Rectal smooth muscle tissue (tissue), 1 donor: Measurements from ENCODE around the gene TRIM14.
"Not testable (repeated sequence)": the region's sequence is repeated elsewhere in the genome, so short reads cannot be mapped to it uniquely, and the experiment has no call there.

Source experiments
- H3K27ac ChIP-seq: one replicate; pipeline ENCODE4 v1.7.0; 2013; ENCODE audit warnings: low read depth, low read length, inconsistent platforms
- H3K27me3 ChIP-seq: one replicate; pipeline ENCODE4 v1.7.0; 2013; ENCODE audit warnings: low read length; ENCODE audit not compliant: control insufficient read depth, insufficient read depth
- H3K36me3 ChIP-seq: one replicate; pipeline ENCODE4 v1.7.0; 2013; ENCODE audit warnings: low read length; ENCODE audit not compliant: control insufficient read depth, insufficient read depth
- H3K4me1 ChIP-seq: one replicate; pipeline ENCODE4 v1.7.0; 2013; ENCODE audit warnings: low read length; ENCODE audit not compliant: control insufficient read depth, insufficient read depth
- H3K4me3 ChIP-seq: one replicate; pipeline ENCODE4 v1.7.0; 2013; ENCODE audit warnings: low read length
- H3K9ac ChIP-seq: one replicate; pipeline ENCODE4 v1.7.0; 2013; ENCODE audit warnings: low read length

The TRIM14 gene

GRCh38 chr9:98120476-98120875 is 1.5 kb upstream of the TRIM14 start:
- H3K36me3 ChIP-seq: no peaks in the 10 kb centered on the region
- no peak overlapping the region for H3K9ac ChIP-seq
- H3K27me3 ChIP-seq: no peaks in the 10 kb centered on the region
- no peaks in the 10 kb centered on the region for H3K4me1 ChIP-seq
- no peak overlapping the region for H3K4me3 ChIP-seq
- no peak overlapping the region for H3K27ac ChIP-seq

DNA sequence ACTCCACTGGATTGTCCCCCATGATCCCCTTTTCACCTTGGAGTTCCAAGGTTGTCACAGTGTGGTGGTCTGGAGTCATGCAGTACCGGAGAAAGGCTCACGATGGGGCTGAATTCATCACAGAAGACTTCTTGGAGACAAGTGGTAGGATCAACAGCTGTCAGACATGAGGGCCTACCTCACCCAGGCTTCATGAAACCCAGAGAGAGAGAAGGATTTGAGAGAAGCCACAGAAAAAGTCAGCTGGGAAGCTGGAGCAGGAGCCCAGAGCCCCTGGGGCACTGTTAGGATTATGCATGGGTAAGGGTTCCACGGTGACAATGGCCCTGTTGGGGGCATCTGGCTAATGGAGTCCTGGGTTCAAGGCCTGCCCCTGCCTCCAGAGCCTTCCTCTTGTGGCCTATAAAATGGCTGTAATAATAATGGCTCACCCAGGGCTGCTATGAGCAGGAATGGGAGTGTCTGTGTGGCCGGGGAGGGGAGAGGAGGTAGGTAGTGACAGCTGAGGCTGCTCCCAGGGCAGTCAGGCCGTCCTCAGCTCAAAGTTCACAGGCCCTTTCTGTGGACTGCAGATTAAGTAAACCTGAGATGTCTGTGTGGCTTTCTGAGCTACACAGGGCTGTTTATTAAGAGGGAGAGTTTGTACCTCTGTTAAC is 910 bp downstream of the TRIM14 start:
- H3K27ac ChIP-seq: peak overlapping the region; percentile 52

DNA sequence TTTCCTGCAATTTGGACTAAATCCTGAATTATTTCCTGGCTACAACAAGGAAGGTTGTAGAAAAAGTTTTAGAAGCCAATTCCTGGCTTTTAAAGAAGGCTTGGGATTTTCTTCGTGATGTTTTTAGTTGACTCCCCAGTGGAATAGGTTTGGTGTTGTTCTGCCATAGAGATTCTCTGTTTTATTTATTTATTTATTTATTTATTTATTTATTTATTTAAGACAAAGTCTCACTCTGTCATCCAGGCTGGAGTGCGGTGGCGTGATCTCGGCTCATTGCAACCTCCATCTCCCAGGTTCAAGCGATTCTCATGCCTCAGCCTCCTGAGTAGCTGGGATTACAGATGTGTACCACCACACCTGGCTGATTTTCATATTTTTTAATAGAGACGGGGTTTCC is 1.9 kb downstream of the TRIM14 start:
- H3K4me3 ChIP-seq, H3K27ac ChIP-seq, H3K27me3 ChIP-seq, H3K4me1 ChIP-seq, H3K36me3 ChIP-seq, H3K9ac ChIP-seq: not testable (repeated sequence)

More for the DNA sequence above, 910 bp downstream of the TRIM14 start:
- Histone ChIP-seq H3K4me3 (peak overlapping the region; percentile 91), H3K9ac (peak overlapping the region; percentile 92), H3K36me3 (no peaks in the 10 kb centered on the region), H3K4me1 (no peaks in the 10 kb centered on the region), H3K27me3 (no peaks in the 10 kb centered on the region)

DNA sequence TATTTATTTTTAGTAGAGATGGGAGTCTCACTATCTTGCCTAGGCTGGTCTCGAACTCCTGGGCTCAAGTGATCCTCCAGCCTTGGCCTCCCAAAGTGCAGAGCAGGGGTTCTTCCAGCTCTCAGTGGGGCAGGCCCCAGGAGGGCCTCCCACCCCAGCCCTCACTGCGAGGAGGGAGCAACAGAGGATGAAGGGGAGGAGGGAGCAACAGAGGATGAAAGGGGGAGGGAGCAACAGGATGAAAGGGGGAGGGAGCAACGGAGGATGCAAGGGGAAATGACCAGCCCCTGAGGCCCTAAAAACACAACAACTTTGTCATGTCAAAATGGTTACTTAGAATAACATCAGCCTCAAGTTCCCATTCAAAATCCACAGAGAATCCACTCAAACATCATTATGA is 10.0 kb downstream of the TRIM14 start:
- Histone ChIP-seq H3K27me3 (no peaks in the 10 kb centered on the region), H3K4me1 (no peaks in the 10 kb centered on the region), H3K9ac (no peak overlapping the region), H3K36me3 (peaks cover 5% of the 10 kb centered on the region), H3K4me3 (no peak overlapping the region), H3K27ac (no peak overlapping the region)

DNA sequence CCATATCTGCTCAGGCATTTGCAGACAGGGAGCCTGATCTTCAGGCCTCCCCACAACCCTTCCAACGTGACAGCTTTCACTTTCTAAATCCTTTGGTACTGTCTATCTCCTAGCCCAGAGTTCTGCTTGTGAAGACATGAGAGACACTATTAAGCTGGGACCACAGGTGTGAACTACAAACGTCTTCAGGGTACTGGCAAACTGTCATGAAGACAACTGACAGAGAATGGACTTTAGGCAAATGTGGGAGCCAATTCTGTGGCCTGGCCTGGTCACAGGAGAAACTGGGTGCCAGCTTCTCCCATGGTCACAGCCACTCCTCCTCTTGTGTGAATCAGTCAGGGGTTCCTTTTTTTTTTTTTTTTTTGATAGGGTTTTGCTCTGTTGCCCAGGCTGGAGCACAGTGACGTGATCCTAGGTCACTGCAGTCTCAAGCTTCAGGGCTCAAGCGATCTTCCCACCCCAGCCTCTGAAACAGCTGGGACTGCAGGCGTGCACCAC is 10.4 kb downstream of the TRIM14 start:
- Histone ChIP-seq H3K27ac (no peak overlapping the region), H3K36me3 (peaks cover 5% of the 10 kb centered on the region), H3K4me1 (no peaks in the 10 kb centered on the region), H3K4me3 (no peak overlapping the region), H3K27me3 (no peaks in the 10 kb centered on the region), H3K9ac (no peak overlapping the region)

DNA sequence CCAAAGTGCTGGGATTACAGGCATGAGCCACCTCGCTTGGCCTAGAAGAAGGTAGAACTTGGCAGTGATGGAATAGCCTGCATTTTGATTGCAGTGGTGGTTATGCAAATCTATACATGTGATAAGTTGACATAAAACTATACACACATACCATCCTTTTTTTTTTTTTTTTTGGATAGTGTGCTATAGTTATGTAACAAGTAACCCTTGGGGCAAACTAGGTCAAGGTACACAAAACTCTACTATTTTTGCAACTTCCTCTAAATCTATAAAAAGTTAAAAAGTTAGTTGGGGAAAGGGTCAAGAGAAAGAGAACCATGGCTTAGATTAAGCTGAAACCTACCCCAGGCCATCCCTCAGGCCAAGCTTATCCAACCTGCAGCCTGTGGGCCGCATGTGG is 11.1 kb downstream of the TRIM14 start:
- H3K27ac ChIP-seq: no peak overlapping the region
- no peak overlapping the region for H3K4me3 ChIP-seq
- no peak overlapping the region for H3K9ac ChIP-seq
- peaks cover 5% of the 10 kb centered on the region for H3K36me3 ChIP-seq
- no peaks in the 10 kb centered on the region for H3K4me1 ChIP-seq
- no peaks in the 10 kb centered on the region for H3K27me3 ChIP-seq

DNA sequence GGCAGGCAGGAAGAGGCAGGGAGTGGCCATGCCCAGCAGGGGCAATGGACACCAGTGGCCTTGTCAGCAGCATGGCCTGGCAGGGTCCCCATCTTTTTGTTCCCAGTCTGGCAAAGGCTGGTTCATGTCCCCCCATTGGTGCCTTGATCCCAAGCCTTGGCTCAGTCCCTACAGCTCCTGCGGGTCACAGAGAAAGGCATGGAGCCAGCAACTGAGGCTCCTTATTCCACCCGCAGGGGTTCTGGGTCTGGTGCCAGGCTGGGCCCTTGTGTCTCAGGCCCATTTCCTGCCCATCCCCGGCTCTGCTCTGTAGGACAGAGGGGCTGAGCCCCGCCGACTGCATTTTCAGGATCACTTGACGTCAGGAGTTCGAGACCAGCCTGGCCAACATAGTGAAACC is 14.0 kb downstream of the TRIM14 start:
- H3K4me1 ChIP-seq: no peaks in the 10 kb centered on the region
- H3K27ac ChIP-seq: no peak overlapping the region

DNA sequence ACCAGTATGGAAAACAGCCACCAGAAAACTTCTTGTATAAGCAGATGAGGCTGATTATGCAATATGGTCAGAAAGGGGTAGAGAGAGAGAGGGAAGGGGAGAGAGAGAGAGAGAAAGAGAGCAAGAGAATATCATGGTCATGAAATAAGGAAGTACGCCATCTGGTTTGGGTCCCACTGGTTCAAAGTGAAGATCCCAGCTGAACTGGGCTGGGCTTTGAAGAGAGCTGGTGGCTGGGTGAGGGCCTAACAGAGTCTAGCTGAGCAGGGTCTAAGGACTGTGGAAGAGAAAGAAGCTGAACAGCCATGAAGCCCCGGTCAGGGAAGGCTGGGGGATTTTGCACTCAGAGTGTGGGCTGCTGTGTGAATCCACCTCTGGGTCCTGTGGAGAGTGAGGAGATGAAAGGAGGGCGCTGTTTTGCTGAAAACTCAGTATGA is 14.6 kb downstream of the TRIM14 start:
- Histone ChIP-seq H3K4me1 (no peaks in the 10 kb centered on the region), H3K4me3 (no peak overlapping the region), H3K9ac (no peak overlapping the region), H3K36me3 (no peaks in the 10 kb centered on the region), H3K27me3 (no peaks in the 10 kb centered on the region), H3K27ac (no peak overlapping the region)

More for the DNA sequence above, 14.0 kb downstream of the TRIM14 start:
- no peak overlapping the region for H3K9ac ChIP-seq
- no peaks in the 10 kb centered on the region for H3K27me3 ChIP-seq
- no peak overlapping the region for H3K4me3 ChIP-seq
- peaks cover 4% of the 10 kb centered on the region for H3K36me3 ChIP-seq

DNA sequence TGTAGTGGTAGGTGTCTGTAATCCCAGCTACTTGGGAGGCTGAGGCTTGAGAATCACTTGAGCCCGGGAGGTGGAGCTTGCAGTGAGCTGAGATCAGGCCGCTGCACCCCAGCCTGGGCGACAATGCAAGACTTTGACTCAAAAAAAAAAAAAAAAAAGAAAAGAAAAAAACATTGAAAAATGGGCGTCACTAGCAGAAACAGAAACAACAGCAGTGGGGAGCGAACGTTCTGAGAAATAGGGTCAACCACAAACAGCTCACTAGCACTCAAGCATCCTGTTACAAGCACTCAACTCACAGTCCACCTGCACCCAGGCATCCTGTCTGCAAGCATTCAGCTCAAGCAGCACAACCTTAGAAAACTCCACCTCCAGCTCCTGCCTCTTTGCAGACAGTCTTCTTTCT is 17.2 kb downstream of the TRIM14 start:
- Histone ChIP-seq H3K4me3 (no peak overlapping the region), H3K27ac (no peak overlapping the region), H3K4me1 (no peaks in the 10 kb centered on the region), H3K36me3 (peaks cover 4% of the 10 kb centered on the region), H3K27me3 (no peaks in the 10 kb centered on the region), H3K9ac (no peak overlapping the region)

GRCh38 chr9:98101416-98101815 is 17.6 kb downstream of the TRIM14 start:
- no peak overlapping the region for H3K9ac ChIP-seq
- H3K27ac ChIP-seq: no peak overlapping the region
- no peaks in the 10 kb centered on the region for H3K27me3 ChIP-seq
- no peak overlapping the region for H3K4me3 ChIP-seq
- peaks cover 4% of the 10 kb centered on the region for H3K36me3 ChIP-seq
- H3K4me1 ChIP-seq: no peaks in the 10 kb centered on the region

DNA sequence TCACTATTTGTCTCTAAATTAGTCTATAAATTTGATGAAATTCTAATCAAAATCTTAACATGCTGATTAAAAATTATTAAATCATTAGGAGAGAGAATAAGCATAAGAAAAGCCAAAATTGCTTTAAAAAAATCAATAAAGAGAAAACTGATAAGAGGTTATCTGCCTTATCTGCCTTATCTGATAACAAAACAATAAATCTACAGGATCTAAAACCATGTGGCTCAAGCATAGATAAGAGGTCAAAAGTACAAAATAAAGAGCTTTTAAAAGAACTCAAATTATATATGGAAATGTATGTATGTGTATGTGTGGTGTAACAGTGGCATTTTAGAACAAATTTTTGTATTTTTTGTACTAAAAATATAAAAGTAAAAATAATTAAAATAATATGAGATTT is 18.6 kb downstream of the TRIM14 start:
- Histone ChIP-seq H3K4me1 (no peaks in the 10 kb centered on the region), H3K9ac (no peak overlapping the region), H3K27ac (no peak overlapping the region), H3K36me3 (peaks cover 4% of the 10 kb centered on the region), H3K4me3 (no peak overlapping the region), H3K27me3 (no peaks in the 10 kb centered on the region)

DNA sequence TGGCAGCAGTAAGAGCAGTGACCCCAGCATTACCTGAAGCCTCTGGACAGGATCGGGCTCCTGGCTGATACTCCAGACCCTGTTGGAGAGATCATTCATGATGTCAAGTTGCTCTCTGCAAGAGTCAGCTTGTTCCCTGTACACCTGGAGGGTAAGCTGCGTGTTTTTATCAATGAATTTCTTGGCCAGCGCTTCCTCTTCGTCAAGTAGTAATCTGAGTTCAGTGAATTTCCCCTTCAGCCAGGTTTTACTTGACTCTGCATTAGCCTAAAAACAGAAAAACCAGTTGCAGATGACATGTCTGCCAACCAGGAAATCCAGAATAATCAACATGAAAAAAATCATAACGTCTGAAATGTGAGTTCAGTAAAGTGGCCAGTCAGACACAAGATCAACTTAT is 19.1 kb downstream of the TRIM14 start:
- Histone ChIP-seq H3K27me3 (no peaks in the 10 kb centered on the region), H3K4me1 (no peaks in the 10 kb centered on the region), H3K4me3 (no peak overlapping the region), H3K27ac (no peak overlapping the region), H3K9ac (no peak overlapping the region), H3K36me3 (peaks cover 4% of the 10 kb centered on the region)

DNA sequence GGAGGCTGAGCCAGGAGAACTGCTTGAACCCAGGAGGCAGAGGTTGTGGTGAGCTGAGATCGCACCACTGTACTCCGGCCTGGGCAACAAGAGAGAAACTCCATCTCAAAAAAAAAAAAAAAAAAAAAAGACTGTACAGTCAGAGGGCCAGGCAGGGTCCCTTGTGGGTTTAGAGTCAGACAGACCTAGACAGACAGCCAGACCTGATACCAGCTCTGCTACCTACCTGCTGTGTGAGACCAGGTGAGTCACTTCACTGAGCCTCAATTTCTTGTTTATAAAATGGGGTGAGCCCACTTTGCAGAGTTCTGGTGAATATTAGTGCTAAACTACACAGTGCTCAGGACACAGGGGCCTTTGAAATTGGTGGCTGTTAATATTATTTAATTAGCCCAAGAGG is 19.7 kb downstream of the TRIM14 start:
- Histone ChIP-seq H3K4me3 (no peak overlapping the region), H3K27me3 (no peaks in the 10 kb centered on the region), H3K27ac (no peak overlapping the region), H3K4me1 (no peaks in the 10 kb centered on the region), H3K9ac (no peak overlapping the region), H3K36me3 (peaks cover 4% of the 10 kb centered on the region)
